H9 (cell line): ENCODE results near the gene NMT1. TPM values are rescaled to one million over a fixed set of nuclear protein-coding genes. Genes with fewer than 3 reads are reported as not detected.

Experiments used
- DNase-seq: peaks from one replicate; pipeline ENCODE4 v3.0.0-alpha.2; 2017
- H2AFZ ChIP-seq: one replicate; pipeline ENCODE4 v1.6.1; 2013; ENCODE audit warnings: mild to moderate bottlenecking, low read length, control low read depth, moderate library complexity
- H2AK5ac ChIP-seq: 2 replicates; pipeline ENCODE4 v1.6.1; 2013; ENCODE audit warnings: low read length, control low read depth, mixed read lengths; ENCODE audit not compliant: insufficient read length
- H2BK120ac ChIP-seq: one replicate; pipeline ENCODE4 v1.6.1; 2013; ENCODE audit warnings: low read depth, mild to moderate bottlenecking, low read length, control low read depth, inconsistent platforms; ENCODE audit not compliant: poor library complexity, severe bottlenecking
- H2BK12ac ChIP-seq: 2 replicates; pipeline ENCODE4 v1.6.1; 2013; ENCODE audit warnings: low read length, control low read depth, mixed read lengths, low read depth; ENCODE audit not compliant: insufficient read length
- H2BK15ac ChIP-seq: 2 replicates; pipeline ENCODE4 v1.6.1; 2013; ENCODE audit warnings: low read depth, low read length, control low read depth
- H2BK20ac ChIP-seq: one replicate; pipeline ENCODE4 v1.6.1; 2013; ENCODE audit warnings: low read depth, mild to moderate bottlenecking, low read length, control low read depth, inconsistent platforms; ENCODE audit not compliant: poor library complexity, severe bottlenecking
- H2BK5ac ChIP-seq: 2 replicates; pipeline ENCODE4 v1.6.1; 2013; ENCODE audit warnings: low read length, control low read depth, mixed read lengths; ENCODE audit not compliant: insufficient read length
- H3K14ac ChIP-seq: 2 replicates; pipeline ENCODE4 v1.6.1; 2013; ENCODE audit warnings: low read length, control low read depth; ENCODE audit not compliant: insufficient read depth
- H3K18ac ChIP-seq: 2 replicates; pipeline ENCODE4 v1.6.1; 2013; ENCODE audit warnings: low read depth, mild to moderate bottlenecking, mixed read lengths, low read length, control low read depth; ENCODE audit not compliant: insufficient read length
- H3K23ac ChIP-seq: 2 replicates; pipeline ENCODE4 v1.6.1; 2013; ENCODE audit warnings: low read length, control low read depth, mixed read lengths, low read depth; ENCODE audit not compliant: insufficient read length
- H3K23me2 ChIP-seq: 2 replicates; pipeline ENCODE4 v1.6.1; 2013; ENCODE audit warnings: low read depth, mild to moderate bottlenecking, mixed read lengths, low read length, control low read depth; ENCODE audit not compliant: insufficient read length, poor library complexity, severe bottlenecking
- H3K27ac ChIP-seq: 2 replicates; pipeline ENCODE4 v1.5.1; 2013; ENCODE audit warnings: low read length, control low read depth, mixed read lengths, low read depth; ENCODE audit not compliant: insufficient read length
- H3K27me3 ChIP-seq: 2 replicates; pipeline ENCODE4 v1.6.1; 2013; ENCODE audit warnings: low read length, control low read depth, inconsistent platforms; ENCODE audit not compliant: insufficient read depth
- H3K4ac ChIP-seq: 2 replicates; pipeline ENCODE4 v1.6.1; 2013; ENCODE audit warnings: low read depth, mild to moderate bottlenecking, control low read depth, inconsistent platforms, low read length, moderate library complexity
- H3K4me1 ChIP-seq: 2 replicates; pipeline ENCODE4 v1.6.1; 2013; ENCODE audit warnings: low read length, control low read depth, inconsistent platforms; ENCODE audit not compliant: insufficient read depth
- H3K4me2 ChIP-seq: 2 replicates; pipeline ENCODE4 v1.6.1; 2013; ENCODE audit warnings: low read length, control low read depth, mixed read lengths; ENCODE audit not compliant: insufficient read length, insufficient read depth
- H3K56ac ChIP-seq: 2 replicates; pipeline ENCODE4 v1.6.1; 2013; ENCODE audit warnings: low read depth, mild to moderate bottlenecking, mixed read lengths, low read length, control low read depth; ENCODE audit not compliant: insufficient read length
- H3K79me1 ChIP-seq: 2 replicates; pipeline ENCODE4 v1.6.1; 2013; ENCODE audit warnings: low read depth, mild to moderate bottlenecking, moderate library complexity, low read length, control low read depth, inconsistent platforms; ENCODE audit not compliant: insufficient read depth, poor library complexity, severe bottlenecking
- H3K79me2 ChIP-seq: 2 replicates; pipeline ENCODE4 v1.6.1; 2013; ENCODE audit warnings: low read length, control low read depth, inconsistent platforms; ENCODE audit not compliant: insufficient read depth
- H3K9ac ChIP-seq: 2 replicates; pipeline ENCODE4 v1.6.1; 2013; ENCODE audit warnings: low read length, control low read depth, mixed read lengths; ENCODE audit not compliant: insufficient read length; ENCODE audit errors: extremely low read depth
- H3K9me3 ChIP-seq: one replicate; pipeline ENCODE4 v1.6.1; 2013; ENCODE audit warnings: low read depth, low read length, inconsistent platforms; ENCODE audit not compliant: control insufficient read depth
- H3T11ph ChIP-seq: one replicate; pipeline ENCODE4 v1.6.1; 2013; ENCODE audit warnings: mild to moderate bottlenecking, low read length, control low read depth, inconsistent platforms
- H4K20me1 ChIP-seq: one replicate; pipeline ENCODE4 v1.6.1; 2013; ENCODE audit not compliant: control insufficient read depth, insufficient read length, insufficient read depth
- H4K5ac ChIP-seq: 2 replicates; pipeline ENCODE4 v1.6.1; 2013; ENCODE audit warnings: low read depth, mild to moderate bottlenecking, mixed read lengths, low read length, control low read depth; ENCODE audit not compliant: insufficient read length
- H4K8ac ChIP-seq: replicated peaks from 2 replicates; pipeline ENCODE4 v1.6.1; 2013; ENCODE audit warnings: low read length, control low read depth, mixed read lengths, low read depth; ENCODE audit not compliant: insufficient read length
- H4K91ac ChIP-seq: 2 replicates; pipeline ENCODE4 v1.6.1; 2013; ENCODE audit warnings: low read depth, mild to moderate bottlenecking, moderate library complexity, mixed read lengths, low read length, control low read depth; ENCODE audit not compliant: insufficient read length
- H3K27ac Mint-ChIP-seq, 3 experiments: 2 replicates in 2 of 3; 3 replicates in 1 of 3; pipeline ENCODE4 v1.8.0; 2020 to 2021; ENCODE audit warnings: mixed read lengths in 3 of 3, mild to moderate bottlenecking in 1 of 3, moderate library complexity in 1 of 3
- H3K27me3 Mint-ChIP-seq: 2 replicates; pipeline ENCODE4 v1.8.0; 2021; ENCODE audit warnings: low read depth, mild to moderate bottlenecking, moderate library complexity, mixed read lengths
- H3K36me3 Mint-ChIP-seq, 3 experiments: 2 replicates in 2 of 3; 3 replicates in 1 of 3; pipeline ENCODE4 v1.8.0; 2020 to 2021; ENCODE audit warnings: low read depth in 3 of 3, mixed read lengths in 3 of 3; ENCODE audit not compliant: insufficient read depth in 1 of 3
- H3K4me1 Mint-ChIP-seq, 2 experiments: 2 replicates each; pipeline ENCODE4 v1.8.0; 2020; ENCODE audit warnings: mixed read lengths in 2 of 2
- H3K4me3 Mint-ChIP-seq, 2 experiments: 2 replicates in 1 of 2; 3 replicates in 1 of 2; pipeline ENCODE4 v1.8.0; 2020 to 2021; ENCODE audit warnings: mild to moderate bottlenecking in 2 of 2, mixed read lengths in 2 of 2, moderate library complexity in 1 of 2
- H3K9me3 Mint-ChIP-seq, 2 experiments: 2 replicates in 1 of 2; 3 replicates in 1 of 2; pipeline ENCODE4 v1.8.0; 2020; ENCODE audit warnings: mild to moderate bottlenecking in 2 of 2, mixed read lengths in 2 of 2, moderate library complexity in 1 of 2
- WGBS: extraction: QIAGEN DNeasy Blood & Tissue Kit; methylation state at CpG from one replicate; pipeline ENCODE4 v1.1.7; 2013; ENCODE audit warnings: missing lambda C conversion rate, low lambda C conversion rate, mixed read lengths; ENCODE audit not compliant: insufficient read length; ENCODE audit errors: extremely low coverage; 5-methylcytosine and 5-hydroxymethylcytosine counted together
- total RNA-seq: library from RNA; stranded (reverse); gene quantifications from 2 replicates; pipeline ENCODE4 v1.2.1, GENCODE V29; 2021
- TF ChIP-seq, protein P1 (sequence below): fragments of 200-600 bp; sonication (generic); conservative IDR thresholded peaks from 3 replicates; pipeline ENCODE4 v1.8.0; 2021; ENCODE audit warnings: antibody characterized with exemption, mild to moderate bottlenecking

NMT1 gene
- total RNA-seq, 1 experiment from 2014 or later: 150 TPM

DNA sequence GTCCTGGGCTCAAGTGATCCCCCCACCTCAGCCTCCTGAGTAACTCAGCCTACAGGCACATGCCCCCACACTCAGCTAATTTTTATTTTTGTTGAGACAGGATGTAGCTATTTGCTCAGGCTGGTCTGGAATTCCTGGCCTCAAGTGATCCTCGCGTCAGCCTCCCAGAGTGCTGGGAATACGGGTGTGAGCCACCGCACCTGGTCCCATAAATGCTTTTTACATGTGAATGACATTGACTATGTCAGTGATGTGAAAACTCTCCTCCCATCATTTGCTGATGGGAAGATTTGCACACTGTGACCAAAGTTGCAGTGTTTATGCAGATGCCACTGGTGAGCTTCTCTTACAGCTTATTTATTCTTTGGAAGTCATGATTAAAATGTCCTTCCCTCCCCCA lies 56.2 kb downstream of the NMT1 start:
- H3K27me3 ChIP-seq: no peaks in the 10 kb centered on the region
- no peak overlapping the region for H3K4me2 ChIP-seq
- no peaks in the 10 kb centered on the region for H3K79me1 ChIP-seq
- no peaks in the 10 kb centered on the region for H3K9me3 ChIP-seq
- Mint-ChIP-seq H3K9me3 (no peaks in the 10 kb centered on the region), H3K4me1 (peaks cover 8 to 31% of the 10 kb centered on the region in 2 experiments), H3K4me3 (0 out of 5 replicates have a peak overlapping the region, but pooled peaks of 1 of the 2 experiments have one; percentile 12), H3K27me3 (no peaks in the 10 kb centered on the region), H3K27ac (no peak overlapping the region; a peak in 1 of 7 replicates), H3K36me3 (peaks cover 0 to 4% (median 0%) of the 10 kb centered on the region in 3 experiments; a peak in 4 of 7 replicates)
- no peak overlapping the region for H3K56ac ChIP-seq
- no peaks in the 10 kb centered on the region for H4K20me1 ChIP-seq
- TF ChIP-seq, protein P1, sequence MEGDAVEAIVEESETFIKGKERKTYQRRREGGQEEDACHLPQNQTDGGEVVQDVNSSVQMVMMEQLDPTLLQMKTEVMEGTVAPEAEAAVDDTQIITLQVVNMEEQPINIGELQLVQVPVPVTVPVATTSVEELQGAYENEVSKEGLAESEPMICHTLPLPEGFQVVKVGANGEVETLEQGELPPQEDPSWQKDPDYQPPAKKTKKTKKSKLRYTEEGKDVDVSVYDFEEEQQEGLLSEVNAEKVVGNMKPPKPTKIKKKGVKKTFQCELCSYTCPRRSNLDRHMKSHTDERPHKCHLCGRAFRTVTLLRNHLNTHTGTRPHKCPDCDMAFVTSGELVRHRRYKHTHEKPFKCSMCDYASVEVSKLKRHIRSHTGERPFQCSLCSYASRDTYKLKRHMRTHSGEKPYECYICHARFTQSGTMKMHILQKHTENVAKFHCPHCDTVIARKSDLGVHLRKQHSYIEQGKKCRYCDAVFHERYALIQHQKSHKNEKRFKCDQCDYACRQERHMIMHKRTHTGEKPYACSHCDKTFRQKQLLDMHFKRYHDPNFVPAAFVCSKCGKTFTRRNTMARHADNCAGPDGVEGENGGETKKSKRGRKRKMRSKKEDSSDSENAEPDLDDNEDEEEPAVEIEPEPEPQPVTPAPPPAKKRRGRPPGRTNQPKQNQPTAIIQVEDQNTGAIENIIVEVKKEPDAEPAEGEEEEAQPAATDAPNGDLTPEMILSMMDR: no peak
- no peak overlapping the region for H2BK120ac ChIP-seq
- no peaks in the 10 kb centered on the region for H3K79me2 ChIP-seq
- H4K5ac ChIP-seq: no peak overlapping the region
- H3K23me2 ChIP-seq: no peaks in the 10 kb centered on the region
- H2AK5ac ChIP-seq: no peak overlapping the region
- H3T11ph ChIP-seq: no peak overlapping the region
- no peak overlapping the region for H3K27ac ChIP-seq
- no peak overlapping the region for H2BK20ac ChIP-seq
- no peak overlapping the region for H3K23ac ChIP-seq
- H2BK15ac ChIP-seq: no peak overlapping the region
- no peak overlapping the region for H4K91ac ChIP-seq
- no CpG with 5 or more reads among the region's 4 CpGs for WGBS
- H3K14ac ChIP-seq: no peak overlapping the region
- H2AFZ ChIP-seq: no peak overlapping the region
- H3K18ac ChIP-seq: no peak overlapping the region
- no peak overlapping the region for H2BK12ac ChIP-seq
- H3K4me1 ChIP-seq: no peaks in the 10 kb centered on the region
- DNase-seq: no peak
- no peak overlapping the region for H3K9ac ChIP-seq
- H4K8ac ChIP-seq: no peak overlapping the region
- no peak overlapping the region for H2BK5ac ChIP-seq
- H3K4ac ChIP-seq: no peak overlapping the region
